HG03095 (cell line): Measurements from ENCODE around the gene GCDH.
"Not testable (repeated sequence)": the region's sequence is repeated elsewhere in the genome, so short reads cannot be mapped to it uniquely, and the experiment has no call there.

ENCODE experiments used
- ATAC-seq: cut with Tn5 transposase; IDR thresholded peaks from one replicate; pipeline ENCODE4 v1.9.1; 2021; ENCODE audit warnings: moderate library complexity; ENCODE audit not compliant: unreplicated experiment

Gene GCDH

DNA sequence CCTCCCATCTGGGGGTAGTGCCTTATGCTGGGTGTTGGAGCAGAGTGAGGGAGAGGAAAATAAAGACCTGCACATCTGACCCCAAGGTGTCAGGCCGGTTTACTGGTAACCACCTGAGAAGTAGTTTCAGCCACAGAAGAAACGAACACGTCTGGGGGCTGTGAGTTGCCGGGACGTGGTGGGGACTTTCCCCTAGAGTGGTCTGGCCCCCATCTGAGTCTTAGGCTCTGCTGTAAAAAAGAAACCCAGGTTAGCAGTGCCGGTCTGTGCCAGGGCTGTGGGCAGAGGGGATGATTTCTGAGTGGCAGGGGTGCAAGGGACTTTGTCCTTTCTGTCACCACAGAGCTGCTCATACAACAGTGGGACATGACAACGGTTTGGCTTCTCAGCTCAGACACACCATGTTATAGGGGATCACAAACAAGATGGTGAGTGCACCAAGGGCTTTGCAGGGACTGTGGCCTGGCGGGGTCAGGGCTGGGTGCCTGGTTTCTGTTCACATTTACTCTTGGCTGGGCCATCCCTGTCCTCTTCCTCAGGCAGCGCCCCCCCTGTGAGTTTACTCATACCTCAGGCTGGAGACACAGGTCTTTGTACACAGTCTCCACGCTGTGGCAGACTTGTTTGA, 9.0 kb downstream of the GCDH start:
- peak; percentile 75 for ATAC-seq

DNA sequence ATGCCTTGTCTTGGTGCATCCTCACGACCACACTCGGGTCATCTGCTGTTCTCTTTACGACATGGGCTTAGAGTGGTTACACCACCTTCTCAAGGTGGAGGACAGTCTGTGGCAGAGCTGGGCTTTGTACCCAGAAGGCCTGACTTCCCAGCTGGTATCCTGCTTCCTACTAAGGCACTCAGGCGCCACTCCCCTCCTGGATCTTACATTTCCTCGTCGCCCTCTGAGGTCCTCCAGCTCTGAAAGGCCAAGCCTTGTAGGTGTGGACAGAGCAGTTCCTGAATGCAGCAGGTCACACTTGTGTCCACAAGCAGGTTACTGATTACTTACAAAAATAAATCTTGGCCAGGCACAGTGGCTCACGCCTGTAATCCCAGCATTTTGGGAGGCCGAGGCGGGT, 16.2 kb downstream of the GCDH start:
- no peak for ATAC-seq

DNA sequence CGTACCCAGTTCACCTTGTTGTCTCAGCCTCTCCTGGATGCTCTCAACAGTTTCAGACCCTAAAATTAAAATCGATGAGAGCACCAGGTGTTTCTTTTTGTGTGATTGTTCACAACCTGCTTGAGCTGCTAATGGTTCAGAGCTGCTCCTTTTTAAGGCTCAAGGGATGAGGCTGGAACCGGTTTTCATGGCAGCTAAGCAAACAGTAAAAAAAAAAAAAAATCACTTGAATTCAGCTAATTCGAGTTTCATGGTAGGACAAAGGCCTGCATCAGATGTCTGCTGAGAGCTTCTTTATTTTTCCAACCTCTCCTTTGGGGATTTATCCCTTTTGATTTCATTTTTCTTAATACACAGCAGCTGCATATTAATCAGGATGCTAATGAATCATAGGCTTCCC, 21.6 kb downstream of the GCDH start:
- ATAC-seq = no peak

DNA sequence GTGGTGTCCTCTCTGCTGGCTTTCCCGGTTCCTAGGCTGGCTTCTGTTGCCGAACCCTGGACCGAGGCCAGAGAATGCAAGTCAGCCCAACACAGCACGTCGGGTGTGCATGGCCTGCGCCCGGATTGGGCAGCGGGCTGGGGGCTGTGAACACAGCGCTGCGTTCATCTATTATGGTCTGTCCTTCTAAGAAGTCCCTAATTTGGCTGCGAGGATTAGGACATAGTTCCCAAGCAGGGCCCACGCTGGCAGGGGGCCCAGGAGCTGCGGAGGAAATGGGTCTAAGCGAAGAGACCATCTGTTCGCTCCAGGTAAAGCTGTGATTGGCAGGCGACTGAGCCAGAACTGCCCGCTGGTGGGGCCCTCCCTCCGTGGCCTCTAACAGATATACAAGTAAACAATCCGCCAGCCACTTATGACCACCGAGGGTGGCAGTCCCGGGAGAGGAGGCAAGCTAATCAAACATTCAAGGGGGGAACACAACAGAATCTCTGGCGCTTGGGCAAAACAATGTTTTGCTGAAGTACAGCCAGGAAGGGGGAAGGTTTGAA, 22.1 kb downstream of the GCDH start:
- no peak for ATAC-seq

DNA sequence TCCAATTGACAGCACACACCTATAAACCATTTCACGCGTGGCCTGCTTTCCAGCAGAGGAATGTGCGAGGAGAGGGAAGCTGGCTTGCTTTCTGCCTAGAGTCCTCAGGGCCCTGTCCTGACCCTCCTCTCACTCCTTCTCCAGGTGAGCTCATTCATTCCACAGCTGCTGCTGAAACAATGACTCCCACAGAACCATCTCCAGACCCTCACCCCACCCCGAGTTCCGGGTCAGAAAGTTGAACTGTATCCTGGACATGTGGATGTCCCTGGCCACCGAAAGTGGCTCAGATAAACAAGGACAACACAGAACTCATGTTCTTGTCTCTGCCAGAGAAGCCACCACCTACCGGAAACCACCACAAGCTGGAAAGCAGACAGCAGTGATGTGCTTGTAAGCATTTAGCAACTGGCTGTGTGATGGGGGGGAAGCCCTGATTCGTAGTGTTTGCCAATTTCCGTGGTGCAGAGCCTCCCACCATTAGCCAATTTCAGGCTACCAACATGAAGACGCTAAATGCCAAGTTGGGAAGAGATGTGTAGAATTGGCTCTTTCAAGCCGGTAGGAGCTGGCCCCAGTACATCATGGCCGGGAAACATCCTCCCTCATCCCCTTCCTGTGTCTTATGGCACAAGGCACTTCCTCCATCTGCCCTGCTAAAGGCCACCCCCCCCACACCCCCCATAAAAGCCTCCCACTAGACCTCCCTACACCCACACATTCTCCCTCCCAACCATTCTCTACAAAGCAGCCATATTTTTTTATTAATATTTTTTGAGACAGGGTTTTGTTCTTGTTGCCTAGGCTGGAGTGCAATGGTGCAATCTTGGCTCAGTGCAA, 23.1 kb downstream of the GCDH start:
- ATAC-seq = no peak

DNA sequence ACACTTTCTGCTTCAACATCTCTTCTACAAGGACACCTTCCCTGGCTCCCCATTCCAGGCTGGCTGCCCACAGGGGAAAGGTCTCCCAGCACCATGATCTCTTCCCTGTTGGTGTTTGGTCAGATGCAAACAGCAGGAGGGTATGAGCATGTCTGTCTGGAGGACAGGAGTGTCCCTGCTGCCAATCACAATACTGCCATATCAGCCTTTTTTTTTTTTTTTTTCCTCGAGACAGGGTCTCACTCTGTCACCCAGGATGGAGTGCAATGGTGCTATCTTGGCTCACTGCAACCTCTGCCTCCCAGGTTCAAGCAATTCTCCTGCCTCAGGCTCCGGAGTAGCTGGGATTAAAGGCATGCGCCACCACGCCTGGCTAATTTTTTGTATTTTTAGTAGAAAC, 24.9 kb downstream of the GCDH start:
- not testable (repeated sequence) for ATAC-seq

DNA sequence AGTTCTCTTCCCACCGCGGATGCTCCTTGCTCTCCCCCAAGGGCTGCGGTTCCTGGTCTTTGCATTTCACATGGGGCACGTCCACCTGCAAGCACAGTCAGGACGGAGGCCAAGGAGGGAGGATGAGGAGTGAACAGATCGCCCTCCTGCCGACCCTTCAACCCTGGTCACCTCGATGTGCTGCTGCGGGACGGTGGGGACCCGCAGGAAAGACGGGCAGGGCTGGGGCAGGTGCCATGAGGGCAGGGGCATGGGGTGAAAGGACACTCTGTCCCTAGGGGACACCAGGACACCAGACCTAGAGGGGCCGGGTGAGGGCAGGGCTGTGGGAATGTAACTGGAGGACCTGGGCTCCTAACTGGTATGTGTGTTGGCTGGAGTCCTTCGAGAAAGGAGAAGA, 27.3 kb downstream of the GCDH start:
- ATAC-seq = no peak

DNA sequence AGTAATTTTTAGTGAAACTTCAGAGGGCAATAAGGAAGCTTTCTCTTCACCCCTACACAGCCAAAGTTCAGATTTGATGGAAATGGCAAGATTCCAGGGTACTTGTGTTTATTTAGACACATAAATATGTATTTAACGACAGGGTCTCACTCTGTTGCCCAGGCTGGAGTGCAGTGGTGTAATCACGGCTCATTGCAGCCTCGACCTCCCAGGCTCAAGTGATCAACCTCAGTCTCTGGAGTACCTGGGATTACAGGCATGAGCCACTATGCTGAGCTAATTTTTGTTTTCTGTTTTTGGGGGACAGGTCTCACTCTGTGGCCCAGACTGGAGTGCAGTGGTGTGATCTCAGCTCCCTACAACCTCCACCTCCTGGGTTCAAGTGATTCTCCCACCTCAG, 30.1 kb downstream of the GCDH start:
- no peak for ATAC-seq

DNA sequence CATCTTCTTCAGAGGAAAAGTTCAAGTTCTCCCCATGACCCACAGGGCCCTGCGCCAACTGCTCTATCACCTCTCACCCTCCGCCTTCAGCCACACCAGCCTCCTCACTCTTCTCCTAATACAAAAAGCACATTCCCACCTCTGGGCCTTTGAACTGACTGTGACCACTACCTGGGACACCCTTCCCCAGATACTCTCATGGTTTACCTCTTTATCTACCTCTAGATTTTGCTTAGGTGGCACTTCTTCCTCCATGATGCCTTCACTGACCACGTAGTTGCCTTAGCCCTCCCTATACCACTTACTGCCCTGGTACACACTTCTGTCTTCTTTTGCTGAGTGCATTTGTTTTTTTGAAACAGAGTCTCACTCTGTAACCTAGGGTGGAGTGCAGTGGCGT, 32.0 kb downstream of the GCDH start:
- no peak for ATAC-seq

DNA sequence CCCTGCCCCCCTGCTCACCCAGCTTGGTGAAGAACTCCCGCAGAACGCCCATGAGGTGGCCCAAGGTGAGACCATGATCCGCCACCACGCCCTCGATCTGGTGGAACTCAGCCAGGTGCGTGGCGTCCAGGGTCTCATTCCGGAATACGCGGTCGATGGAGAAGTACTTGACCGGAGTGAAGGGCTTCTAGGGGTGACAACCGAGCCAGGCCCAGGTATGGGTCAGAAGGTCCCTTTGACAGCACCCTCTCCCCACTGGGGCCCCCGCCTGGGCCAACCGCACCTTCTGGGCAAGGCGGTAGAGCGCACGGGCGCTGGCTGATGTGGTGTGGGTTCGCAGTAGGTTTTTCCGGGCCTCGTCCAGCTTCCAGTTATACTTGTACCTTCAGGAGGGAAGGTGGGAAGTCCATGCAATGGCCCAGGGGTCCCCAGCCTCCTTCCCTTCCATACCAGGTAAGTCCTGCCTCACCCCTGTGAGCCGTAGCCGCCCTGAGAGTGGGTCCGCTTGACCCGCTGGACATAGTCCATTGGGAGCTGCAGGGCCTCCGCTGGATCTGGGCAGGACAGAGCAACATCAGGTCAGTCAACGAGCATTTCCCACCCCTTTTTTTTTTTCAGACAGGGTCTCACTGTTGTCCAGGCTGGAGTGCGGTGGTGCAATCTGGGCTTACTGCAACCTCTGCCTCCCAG, 33.8 kb downstream of the GCDH start:
- ATAC-seq = no peak

DNA sequence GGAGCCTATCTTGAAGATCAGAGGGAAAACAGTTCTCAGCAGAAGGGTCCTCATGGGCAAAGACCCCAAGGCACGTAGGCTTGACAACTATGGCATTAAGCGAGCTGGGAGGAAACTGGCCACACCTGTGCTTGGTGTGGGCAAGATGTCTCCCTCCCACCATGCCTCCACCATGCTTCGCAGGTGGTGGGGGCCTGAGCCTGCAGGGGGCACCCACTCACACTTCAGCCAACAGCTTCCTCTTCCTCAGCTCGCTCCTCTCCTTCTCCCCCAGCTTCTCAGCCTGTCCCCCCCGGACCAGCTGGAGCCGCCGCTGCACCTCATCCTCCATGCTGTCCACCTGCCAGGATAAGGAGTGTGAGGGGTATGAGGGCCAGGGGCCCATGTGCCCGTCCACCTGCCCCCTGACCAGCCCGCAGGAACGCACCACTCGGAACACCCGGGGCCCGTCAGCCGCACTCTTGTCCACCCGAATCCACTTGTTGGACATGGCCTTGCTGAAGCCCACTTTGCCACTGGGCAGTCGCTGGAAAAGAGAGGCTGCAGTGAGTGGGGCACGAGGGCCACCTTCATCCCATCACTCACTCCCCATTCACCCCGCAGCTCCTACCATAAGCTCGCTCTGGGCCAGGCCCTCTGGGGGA, 39.2 kb downstream of the GCDH start:
- ATAC-seq = no peak

DNA sequence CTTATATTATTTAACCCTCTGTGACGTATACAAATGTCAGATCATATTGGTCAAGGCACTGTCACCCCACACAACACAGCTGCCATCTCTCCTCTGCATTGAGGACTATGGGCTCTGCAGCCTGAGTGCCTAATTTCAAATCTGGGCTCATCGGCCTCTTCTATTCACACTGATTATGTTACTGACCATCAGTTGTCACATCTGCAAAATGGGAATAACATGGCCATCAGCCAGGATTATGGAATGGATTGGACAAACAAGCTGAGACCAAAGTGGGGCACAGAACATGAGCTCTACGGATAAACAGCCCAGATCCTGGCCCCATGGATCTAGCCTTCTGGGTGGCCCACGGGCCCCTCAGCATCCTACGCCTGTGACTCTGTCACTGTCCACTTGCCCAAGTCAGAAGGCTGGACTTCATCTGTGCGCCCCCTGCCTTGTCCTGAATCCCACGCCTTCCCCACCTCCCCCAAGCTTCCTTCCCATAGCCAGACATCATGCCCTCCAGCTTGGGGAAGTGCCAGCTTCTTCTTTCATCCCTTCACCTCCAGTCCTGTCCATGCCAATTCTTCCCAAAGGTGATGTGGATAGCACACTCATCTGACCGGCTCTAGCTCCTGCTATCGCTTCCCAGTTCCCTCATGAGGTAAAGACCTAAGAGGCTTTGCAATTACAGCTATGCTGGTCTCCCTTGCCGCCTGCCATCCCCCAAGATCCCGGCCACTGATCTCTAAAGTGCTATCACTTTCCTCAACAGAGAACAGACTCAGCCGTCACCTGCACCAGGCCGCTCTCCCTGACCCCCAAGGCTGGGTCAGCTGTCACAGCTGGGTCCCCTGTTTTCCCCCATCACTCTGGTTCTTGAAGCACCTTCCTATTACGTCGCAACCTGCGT, 41.7 kb downstream of the GCDH start:
- no peak for ATAC-seq

DNA sequence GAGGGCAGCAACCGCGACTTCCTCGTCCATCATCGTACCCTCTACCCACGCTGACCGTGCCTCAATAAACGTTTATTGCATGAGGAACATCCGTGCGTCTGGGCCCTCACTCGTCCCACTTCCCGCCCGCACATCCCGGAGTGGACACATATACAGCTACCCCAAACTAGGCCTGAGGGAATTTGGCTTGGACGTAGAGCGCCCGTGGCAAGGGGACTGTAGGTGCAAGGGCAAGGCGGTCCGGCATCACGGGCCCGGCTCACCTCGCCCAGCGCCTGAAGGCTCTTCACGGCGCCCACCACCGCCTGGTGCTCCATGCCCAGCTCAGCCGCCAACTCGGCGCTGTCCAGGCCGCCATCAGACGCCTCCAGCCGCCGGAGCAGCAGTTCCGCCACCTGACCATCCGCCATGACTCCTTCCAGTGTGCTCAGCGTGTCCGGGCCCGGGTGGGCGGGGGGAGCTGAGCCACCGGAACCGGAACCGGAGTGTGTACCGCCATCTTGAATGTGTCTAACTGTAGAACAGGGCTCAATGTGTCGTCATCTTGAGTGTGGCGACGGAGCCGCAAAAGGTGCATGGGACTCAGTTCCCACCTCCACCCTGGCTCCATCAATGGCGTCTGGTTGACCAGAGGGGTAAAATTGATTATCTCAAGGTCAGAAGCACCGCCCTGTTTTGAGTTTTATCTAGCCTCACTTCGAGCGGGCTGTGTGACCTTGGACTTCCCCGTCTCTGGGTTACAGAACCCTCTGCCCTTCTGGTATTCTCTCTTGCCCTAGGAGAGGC, 42.5 kb downstream of the GCDH start, which contains the start of gene FARSA:
FARSA (minus strand) TSS at position 425 of the 786 bp plus-strand sequence; CDS start at position 410, 15 bp downstream.
- no peak for ATAC-seq

DNA sequence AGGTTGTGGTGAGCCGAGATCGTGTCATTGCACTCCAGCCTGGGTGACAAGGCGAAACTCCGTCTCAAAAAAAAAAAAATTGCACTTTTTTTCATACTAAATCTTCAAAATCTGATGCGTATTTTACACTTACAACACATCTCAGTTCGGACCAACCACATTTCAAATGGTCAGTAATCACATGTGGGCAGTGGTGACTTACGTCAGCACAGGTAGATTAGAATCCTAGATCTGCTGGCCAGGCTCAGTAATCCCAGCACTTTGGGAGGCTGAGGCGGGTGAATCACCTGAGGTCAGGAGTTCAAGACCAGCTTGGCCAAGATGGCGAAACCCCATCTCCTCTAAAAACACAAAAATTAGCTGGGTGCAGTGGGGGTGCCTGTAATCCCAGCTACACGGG, 44.1 kb downstream of the GCDH start:
- no peak for ATAC-seq

DNA sequence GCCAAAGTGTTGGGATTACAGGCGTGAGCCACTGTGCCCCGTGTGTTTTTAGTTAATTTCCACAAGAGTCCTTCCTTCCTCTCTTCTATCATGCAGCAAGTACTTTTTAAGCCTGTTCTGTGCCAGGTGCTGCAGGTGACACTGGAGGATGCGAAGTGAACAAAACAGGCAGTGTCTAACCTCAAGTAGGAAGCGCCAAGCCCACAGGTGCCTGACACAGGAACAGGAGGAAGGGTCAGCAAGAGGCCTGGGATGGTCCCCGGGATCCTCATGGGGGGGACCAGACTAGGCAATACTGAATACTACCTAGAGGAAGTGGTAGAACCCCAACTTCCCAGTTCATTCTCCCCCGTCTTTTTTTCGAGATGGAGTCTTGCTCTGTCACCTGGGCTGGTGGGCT, 45.6 kb downstream of the GCDH start:
- ATAC-seq = no peak

DNA sequence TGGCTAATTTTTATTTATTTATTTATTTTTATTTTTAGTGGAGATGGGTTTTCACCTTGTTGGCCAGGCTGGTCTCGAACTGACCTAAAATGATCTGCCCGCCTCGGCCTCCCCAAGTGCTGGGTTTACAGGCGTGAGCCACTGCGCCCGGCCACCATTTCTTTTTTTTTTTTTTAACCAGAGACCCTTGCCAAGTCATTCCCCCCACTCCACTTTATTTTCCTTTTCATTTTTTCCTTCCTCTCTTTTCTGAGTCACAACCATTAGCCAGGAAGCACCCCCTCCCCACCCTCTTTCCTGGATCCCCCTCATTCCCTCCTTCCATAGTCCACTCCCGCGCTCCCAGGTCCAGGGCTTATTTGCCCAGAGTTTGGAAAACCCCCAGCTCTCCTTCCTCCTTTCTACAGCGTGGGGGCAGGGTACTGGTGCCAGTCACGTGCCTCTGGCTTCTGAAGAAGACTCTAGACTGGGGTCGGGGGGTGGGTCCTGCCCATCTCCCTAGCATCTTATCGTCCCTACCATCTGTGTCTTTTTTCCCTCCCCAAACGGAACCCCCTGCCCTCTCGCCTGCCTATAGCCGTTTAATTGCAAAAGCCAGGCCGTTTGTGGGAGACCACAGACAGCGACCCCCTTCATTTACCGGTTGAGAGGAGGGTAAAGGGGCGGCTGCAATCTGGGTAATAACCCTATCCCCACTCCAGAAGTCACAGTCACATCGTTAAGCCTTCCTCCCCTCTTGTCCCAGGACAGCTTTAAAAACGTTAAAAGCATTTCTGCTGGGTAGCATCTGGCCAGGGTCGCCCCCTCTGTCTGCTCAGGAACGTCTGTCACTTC, 46.4 kb downstream of the GCDH start:
- ATAC-seq = no peak

DNA sequence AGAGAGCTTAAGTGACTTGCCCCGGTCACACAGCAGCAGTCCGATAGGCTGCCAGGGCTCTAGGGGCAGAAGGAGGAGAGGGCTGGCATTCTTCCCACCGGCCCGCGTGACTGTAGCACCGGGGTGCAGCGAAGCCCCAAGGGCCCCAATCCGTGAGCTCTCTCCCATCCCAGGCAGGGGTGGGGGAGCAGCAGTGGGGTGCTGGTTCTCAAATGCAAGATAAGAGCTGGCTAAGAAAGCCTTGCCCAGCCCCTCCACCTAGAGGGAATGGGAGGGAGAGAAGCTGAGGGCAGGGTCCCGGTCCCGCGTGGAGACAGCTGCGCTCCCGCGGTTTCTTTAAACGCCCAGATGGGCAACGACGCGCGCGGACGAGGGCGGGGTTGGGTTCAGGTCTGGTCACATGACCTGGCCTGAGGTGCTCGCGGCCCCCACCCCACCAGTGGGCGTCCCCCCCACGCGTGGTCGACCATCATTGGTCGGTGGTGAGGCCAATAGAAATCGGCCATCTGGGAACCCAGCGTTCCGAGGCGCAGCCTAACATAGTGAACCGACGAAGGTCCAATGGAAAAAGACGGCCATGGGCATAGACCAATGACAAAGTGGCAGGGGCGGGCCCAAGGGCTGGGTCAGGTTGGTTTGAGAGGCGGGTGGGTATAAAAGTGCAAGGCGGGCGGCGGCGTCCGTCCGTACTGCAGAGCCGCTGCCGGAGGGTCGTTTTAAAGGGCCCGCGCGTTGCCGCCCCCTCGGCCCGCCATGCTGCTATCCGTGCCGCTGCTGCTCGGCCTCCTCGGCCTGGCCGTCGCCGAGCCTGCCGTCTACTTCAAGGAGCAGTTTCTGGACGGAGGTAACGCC, 47.2 kb downstream of the GCDH start, which contains the start of gene CALR:
CALR (plus strand) TSS at position 683 of the 852 bp plus-strand sequence; CDS start at position 754, 71 bp downstream.
- ATAC-seq = peak; percentile 77
